ENCODE data around the gene SNCB.
"Not testable (repeated sequence)": the region's sequence is repeated elsewhere in the genome, so short reads cannot be mapped to it uniquely, and the experiment has no call there.

SNCB gene

DNA sequence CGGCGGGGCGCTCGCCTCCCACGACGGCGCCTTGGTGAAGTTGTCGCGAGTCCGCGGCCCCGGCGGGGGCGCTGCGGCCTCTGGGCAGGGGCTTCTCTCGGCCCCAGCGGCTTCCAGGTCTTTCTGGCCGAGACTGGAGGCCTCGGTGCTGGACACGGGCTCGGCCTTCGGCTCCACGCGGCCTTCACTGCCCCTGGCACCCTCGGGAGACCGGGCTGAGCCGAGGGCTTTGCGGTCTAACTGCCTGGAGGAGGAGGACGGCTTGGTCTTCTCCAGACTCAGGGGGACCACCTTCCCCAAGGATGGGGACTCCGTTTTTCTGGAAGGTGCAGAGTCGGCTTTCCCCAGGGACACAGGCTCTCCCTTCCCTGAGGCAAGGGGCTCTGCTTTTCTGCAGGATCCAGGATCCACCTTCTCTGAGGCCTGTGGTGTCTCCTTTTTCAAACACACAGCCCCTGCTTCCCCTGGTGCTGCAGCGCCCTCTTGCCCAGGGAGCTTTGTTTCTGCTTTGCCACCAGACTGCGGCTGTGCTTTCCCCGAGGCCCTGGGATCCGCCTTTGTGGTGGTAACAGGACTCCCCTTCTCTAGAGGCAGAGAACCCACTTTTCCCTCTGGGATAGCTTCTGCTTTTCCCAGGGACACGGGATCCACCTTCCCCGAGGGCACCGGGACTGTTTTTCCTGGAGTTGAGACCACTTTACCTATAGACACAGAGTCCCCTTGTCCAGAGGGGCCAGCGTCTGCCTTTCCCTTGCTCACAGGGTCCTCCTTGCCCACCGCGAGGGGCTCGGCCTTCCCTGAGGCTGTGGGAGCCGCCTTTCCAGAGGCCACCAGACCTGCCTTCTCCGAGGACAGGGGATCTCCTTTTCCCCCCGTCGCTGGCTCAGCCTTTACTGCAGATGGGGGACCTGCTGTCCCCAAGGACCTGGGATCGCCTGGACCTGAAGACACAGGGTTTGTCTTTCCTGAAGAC is 32.6 kb downstream of the SNCB start:
- no peak for DNase-seq (ENCODE audit: low read depth)

DNA sequence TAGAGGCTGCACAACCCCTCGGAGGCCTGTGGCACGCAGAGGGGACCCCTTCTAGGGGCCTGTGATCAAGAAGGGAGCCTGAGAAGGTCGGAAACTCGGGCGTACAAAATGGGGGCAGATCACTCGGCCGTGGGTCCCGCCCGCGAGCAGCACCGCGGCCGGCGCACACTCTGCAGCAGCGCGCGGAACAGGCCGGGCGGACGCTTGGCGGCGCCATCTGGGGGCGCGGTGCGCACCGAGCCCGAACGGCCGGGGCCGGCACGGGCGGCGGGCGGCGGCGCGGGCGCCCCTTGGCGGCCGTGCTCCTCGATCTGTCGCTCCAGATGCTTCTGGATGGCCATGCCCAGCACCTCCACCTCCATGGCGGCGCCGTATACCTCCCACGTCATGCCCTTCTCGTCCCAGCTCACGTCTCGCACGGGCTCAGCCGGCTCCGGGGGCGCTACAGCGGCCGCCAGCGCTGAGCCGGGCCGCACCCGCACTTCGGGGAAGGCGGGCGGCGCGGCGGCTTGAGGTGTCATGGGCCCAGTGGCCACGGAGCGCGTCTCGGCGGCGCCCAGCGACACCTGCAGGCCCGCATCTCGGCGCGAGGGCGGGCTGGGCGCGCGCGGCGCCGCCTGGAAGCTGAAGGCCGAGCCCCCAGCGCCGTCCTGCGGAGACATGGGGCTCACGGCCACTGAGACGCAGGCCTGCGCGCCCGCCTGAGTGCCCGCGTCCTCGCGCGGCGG is 33.5 kb downstream of the SNCB start:
- no peak for DNase-seq (ENCODE audit: low read depth)

DNA sequence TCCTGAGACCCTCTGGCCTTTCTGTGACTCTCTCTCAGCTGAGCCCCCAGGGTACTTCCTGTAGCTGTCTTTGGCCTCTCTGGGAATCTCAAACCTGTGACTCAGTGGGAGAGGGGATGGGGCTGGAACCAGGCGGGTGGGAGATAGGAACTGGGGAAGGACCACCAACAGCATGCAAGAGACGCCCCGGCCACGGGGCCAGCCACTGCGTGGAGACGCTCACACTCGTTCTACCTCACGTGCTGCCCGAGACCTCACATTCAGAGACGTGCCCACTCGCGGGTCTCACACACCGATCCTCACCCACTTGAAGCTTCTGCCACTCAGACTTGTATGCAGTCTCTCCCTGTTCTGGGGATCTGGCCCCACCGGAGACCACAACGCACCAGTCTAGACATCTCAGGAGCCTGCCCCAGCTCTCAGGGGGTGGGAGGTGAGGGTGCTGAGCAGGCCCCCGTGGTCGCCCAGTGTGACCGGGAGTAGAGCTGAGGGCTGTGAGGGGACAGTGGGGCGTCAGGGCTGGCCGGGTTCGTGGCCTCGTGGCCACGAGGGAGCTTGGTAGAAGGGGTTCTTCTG is 34.2 kb downstream of the SNCB start:
- DNase-seq (ENCODE audit: low read depth) = no peak

DNA sequence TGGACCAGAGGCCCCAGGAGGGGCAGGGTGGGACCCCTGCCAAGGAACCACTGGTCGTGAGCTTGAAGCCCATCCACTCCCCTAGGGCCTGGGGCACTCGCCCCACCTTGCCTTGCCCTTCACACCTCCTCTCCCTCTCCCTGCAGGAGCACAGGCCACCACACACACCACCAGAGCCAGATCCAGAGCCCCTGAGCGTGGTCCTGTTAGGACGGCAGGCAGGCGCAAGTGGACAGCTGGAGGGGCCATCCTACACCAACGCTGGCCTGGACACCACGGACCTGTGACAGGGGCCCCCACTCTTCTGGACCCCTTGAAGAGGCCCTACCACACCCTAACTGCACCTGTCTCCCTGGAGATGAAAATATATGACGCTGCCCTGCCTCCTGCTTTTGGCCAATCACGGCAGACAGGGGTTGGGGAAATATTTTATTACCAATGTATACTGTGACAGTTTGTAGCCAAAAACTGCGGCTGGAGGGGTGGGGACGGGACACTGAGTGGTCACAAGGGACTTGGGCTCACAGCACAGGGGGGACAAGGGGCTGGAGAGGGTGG is 34.9 kb downstream of the SNCB start:
- no peak for DNase-seq (ENCODE audit: low read depth)

DNA sequence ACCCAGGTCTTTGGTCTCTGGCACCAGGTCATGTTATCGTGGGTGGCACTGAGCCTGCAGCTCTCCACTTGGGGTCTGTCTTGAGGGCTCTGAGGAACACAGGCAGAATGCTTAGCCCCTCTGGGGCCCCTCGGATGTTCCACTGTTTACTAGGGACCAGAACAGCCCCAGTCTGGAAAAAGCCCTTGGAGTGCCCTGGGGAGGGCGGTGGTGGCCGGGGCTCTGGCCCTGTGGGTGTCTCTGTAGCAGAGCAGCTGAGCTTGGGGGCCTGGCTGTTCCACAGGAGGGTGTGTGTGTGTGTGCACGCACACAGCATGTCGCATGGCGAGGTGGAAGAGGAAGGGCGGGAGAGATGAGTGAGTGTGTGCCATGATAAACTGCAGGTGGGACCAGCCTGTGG is 35.8 kb downstream of the SNCB start:
- DNase-seq (ENCODE audit: low read depth) = no peak

DNA sequence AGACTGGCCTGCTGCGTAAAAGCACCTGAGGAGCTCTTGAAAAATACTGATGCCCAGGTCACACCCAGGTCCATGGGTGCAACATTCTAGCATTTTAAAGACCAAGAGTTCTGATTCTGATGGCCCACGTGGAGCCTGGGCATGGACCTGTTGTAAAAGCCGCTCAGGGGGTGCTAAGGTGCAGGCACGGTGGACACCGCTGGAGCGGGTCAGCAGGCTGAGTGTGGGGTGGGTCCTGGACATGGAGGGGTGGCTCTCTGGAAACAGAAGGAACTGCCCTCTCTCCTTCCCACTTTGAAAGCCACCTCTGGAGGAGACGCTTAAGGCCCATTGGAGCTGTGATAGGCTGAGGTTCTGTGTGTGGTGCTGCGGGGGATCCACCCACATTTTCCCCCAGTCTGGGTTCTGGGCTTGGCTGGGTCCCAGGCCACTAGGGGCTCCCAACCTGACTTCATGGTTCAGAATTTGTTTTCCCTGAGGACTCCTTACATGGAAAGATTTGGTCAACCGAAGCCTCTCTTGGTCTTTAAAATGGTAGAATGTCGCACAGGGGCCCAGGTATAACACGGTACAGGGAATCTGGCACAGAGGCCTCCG is 37.0 kb downstream of the SNCB start:
- DNase-seq (ENCODE audit: low read depth) = no peak

DNA sequence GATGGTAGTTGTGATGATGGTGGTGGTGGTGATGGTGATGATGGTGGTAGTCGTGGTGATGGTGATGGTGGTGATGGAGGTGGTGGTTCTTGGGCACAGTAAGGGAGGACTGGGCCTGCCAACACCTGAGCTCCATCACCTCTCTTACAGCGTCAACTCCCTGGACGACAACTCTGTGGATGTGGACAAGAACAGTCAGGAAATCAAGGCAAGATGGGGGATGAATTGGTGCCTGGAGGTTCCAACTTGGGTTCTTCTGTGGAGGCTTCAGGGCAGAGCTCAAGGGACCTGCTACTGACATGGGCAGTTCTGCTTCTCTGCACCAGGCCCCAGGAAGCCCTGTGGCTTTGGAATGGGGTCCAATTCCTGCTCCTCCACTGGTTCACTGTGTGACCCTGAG is 37.8 kb downstream of the SNCB start:
- no peak for DNase-seq (ENCODE audit: low read depth)

DNA sequence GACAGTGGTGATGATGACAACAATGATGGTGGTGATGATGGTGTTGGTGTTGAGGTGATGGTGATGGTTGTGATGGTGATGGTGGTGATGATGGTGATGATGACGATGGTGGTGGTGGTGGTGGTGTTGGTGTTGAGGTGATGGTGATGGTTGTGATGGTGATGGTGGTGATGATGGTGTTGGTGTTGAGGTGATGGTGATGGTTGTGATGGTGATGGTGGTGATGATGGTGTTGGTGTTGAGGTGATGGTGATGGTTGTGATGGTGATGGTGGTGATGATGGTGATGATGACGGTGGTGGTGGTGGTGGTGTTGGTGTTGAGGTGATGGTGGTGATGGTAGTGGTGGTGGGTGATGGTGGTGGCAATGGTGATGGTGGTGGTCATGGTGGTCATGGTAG is 38.7 kb downstream of the SNCB start:
- DNase-seq (ENCODE audit: low read depth) = not testable (repeated sequence)

DNA sequence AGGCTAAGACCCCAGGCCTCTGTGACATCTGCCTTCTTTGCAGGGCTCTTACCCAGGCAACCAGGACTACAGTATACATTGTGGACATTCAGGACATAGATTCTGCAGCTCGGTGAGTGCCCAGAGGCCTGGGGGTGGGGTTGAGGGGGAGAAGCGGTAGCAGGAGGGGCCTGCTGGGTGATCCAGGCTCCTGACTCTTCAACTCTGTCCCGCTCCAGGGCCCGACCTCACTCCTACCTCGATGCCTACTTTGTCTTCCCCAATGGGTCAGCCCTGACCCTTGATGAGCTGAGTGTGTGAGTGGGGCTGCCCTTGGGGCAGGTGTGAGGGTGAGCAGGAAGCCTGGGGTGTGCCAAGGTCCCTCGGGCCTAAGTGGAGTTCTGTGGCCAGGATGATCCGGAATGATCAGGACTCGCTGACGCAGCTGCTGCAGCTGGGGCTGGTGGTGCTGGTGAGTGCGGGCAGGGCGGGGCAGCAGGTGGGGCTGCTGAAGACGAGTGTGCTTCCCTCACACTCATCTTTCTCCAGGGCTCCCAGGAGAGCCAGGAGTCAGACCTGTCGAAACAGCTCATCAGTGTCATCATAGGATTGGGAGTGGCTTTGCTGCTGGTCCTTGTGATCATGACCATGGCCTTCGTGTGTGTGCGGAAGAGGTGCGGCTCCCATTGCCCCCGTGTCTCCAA is 40.2 kb downstream of the SNCB start:
- no peak for DNase-seq (ENCODE audit: low read depth)

DNA sequence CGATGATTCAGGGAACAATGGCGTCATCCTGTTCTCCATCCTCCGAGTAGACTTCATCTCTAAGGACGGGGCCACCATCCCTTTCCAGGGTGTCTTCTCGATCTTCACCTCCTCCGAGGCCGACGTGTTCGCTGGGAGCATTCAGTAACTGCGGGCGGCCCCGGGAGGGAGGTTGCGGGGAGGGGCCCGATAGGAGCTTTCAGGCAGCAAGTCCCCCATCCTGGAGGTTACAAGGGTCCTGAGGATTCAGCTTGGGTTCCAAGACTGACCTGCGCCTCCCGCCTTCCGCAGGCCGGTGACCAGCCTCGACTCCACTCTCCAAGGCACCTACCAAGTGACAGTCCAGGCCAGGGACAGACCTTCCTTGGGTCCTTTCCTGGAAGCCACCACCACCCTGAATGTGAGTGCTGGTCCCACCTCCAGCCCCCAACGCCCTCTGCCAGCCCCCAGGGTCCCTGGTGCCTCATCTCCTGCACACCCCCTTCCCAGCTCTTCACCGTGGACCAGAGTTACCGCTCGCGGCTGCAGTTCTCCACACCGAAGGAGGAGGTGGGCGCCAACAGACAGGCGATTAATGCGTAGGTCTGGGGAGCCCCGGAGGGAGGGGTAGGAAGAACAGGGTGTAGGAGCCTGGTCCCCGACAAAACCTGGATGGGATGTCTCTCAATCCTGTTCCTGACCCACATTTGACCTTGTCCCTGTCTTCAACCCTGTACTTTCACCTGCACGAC is 41.1 kb downstream of the SNCB start:
- no peak for DNase-seq (ENCODE audit: low read depth)

DNA sequence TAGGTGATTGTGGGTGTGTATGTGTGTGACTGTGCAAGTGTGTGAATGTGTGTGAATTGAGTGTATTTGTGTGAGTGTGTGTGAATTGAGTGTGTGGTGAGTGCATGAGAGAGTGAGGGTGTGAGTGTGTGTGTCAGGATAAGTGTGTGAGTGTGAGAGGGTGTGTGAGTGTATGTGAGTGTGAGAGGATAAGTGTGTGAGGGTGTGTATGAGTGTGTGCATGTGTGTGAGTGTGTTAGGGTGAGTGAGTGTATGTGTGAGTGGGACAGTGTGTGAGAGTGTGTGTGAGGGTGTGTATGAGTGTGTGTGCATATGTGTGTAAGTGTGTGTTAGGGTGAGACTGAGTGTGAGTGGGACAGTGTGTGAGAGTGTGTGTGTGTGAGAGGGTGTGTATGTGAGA is 42.0 kb downstream of the SNCB start:
- no peak for DNase-seq (ENCODE audit: low read depth)

DNA sequence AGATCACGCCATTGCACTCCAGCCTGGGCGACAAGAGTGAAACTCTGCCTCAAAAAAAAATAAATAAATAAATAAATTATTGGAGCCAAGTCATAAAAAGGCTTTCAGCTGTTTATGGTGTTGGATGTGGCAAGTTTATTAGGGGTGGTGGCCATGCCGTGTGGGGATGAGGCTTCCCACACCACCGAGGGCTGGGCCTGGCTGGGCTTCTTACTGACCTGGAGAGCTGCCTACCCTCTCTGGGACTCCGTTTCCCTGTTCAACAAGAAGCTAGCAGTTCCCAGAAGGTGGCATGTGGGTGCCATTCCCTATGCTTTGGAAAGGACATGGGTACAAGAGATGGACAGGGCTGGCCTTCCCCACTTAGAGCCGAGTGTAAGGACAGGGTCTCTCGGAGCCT is 42.9 kb downstream of the SNCB start:
- DNase-seq (ENCODE audit: low read depth) = no peak

DNA sequence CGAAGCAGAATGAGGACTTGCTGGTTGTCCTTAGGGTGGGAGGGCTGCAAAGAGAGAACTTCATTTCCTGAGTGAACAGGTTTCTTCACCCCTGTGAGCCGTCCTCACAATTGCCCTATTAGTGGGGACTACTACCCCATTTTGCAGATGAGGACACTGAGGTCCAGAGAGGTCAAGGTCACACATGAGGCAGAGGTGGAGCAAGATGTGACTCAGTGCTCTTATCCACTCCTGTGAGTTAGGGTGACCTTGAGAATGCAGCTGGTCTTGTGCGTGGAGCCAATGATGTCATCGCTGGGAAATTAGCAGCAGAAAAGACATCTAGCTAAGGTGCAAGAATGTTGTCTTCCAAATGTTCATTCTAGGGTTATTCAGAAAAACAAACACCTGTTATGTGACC is 47.3 kb downstream of the SNCB start:
- no peak for DNase-seq (ENCODE audit: low read depth)

DNA sequence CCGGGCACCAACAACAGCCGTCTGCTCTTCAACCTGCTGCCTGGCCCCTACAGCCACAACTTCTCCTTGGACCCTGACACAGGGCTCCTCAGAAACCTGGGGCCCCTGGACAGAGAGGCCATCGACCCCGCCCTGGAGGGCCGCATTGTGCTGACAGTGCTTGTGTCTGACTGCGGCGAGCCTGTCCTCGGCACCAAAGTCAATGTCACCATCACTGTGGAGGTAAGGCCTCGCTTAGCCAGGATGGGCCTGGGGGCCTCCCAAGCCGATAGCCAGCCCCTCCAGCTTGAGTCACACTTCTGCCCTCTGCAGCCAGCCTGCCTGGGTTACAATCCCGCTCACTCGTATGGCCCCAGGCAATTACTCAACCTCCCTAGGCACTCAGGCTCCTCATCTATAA is 49.0 kb downstream of the SNCB start:
- DNase-seq (ENCODE audit: low read depth) = no peak

DNA sequence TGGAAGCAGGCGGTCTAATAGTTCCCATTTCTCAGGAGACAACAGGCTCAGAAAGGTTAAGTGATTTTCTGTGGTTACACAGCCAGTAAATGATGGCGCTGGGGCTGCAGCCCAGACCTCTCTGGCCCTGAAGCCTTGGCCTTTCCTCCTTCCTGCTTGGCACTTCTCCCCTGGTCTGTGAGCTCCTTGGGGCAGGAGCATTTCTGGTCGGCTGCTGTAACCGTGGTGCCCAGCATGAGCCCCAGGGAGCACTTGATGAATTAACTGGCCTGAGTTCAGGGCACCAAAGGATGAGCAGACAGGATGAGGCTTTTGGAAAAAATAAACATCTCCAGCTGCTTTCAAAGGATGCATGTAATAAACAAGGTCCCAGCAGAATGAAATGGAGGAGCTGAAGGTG is 51.0 kb downstream of the SNCB start:
- no peak for DNase-seq (ENCODE audit: low read depth)

DNA sequence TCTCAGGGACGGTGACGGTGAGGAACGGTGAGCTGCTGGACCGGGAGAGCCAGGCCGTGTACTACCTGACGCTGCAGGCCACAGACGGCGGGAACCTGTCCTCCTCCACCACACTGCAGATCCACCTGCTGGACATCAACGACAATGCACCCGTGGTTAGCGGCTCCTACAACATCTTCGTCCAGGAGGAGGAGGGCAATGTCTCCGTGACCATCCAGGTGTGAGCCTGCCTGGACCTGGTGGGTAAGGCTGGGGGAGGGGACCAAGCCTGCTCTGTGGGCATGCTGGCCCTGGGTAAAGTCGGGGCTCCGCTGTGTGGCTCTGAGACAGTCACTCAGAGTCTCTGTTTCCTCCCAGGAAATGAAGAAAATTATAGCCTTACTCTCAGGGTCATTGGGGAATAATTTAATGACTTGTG is 51.9 kb downstream of the SNCB start:
- DNase-seq (ENCODE audit: low read depth) = no peak

DNA sequence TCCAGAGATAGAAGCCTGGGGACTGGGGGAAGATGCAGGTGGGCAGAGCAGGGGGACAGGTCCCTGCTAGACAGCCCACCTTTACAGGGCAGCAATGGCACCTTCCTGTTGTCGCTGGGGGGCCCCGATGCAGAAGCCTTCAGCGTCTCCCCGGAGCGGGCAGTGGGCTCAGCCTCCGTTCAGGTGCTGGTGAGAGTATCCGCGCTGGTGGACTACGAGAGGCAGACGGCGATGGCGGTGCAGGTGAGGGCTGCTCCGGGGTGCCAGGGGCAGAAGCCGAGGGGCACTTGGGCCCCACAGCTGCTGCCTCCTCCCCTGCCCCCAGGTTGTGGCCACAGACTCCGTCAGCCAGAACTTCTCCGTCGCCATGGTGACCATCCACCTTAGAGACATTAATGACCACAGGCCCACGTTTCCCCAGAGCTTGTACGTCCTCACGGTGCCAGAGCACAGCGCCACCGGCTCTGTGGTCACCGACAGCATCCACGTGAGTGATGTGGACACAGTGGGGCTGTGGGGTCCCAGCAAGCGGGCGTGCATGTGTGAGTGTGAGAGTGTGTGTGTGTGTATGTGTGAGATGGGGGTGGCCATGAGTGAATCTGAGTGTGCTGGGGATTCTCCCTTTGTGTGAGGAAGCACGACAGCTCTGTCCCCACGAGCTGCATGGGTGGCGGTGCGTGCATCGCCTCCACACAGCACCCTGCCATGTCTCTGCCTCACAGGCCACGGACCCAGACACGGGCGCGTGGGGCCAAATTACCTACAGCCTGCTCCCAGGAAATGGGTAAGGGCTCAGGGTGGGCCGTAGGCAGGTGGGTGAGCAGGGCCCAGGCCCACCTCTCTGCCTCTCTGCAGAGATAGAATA is 52.8 kb downstream of the SNCB start:
- no peak for DNase-seq (ENCODE audit: low read depth)

DNA sequence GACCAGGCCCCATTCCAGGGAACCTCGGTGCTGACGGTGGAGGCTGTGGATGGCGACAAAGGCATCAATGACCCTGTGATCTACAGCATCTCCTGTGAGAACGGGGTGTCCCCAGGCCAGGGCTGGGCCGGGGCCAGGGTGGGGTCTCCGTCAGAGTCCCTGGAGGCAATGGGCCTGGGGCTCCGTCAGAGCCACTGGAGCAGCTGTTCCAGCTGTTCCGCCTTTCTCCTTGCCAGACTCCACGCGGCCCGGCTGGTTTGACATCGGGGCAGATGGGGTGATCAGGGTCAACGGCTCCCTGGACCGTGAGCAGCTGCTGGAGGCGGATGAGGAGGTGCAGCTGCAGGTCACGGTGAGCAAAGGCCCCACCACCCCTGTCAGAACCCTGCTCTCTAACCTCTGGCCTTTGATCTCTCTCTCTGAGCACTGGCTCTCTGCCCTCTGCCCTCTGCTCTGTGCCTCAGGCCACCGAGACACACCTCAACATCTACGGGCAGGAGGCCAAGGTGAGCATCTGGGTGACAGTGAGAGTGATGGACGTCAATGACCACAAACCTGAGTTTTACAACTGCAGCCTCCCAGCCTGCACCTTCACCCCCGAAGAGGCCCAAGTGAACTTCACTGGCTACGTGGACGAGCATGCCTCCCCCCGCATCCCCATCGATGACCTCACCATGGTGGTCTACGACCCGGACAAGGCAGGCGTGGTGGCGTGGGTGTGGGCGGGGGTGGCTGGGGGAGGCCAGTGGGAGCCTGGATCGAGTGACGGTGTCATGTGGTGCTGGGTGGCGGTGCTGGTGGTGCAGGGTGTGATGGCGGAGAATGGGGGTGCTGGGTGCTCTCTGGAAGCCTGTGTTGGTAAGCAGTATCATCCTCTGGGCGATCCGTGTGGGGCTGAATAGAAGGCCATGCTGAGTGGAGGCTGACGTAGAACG is 54.6 kb downstream of the SNCB start:
- DNase-seq (ENCODE audit: low read depth) = no peak

DNA sequence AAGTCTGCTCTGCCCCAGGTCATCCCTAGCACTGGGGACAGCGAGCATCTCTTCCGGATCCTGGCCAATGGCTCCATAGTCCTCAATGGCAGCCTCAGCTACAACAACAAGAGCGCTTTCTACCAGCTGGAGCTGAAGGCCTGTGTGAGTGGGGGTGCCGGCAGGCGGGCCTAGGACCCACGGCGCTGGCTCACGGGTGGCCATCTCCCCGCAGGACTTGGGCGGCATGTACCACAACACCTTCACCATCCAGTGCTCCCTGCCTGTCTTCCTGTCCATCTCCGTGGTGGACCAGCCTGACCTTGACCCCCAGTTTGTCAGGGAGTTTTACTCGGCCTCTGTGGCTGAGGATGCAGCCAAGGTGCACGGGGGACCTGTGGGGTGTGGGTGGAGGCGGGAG is 55.3 kb downstream of the SNCB start:
- no peak for DNase-seq (ENCODE audit: low read depth)
